Effector CD8-positive, alpha-beta T cell (primary cell): ENCODE results near the gene ANKRD53.

Experiments
- DNase-seq: peaks from one replicate; lab custom pipeline; 2025; lab: John Stamatoyannopoulos, UW

The ANKRD53 gene

GRCh38 chr2:70943205-70943871 is 35.1 kb upstream of the ANKRD53 start:
- no peak for DNase-seq

- no peak for DNase-seq
Measured at GRCh38 chr2:70944111-70944690, 34.2 kb upstream of the ANKRD53 start.

DNA sequence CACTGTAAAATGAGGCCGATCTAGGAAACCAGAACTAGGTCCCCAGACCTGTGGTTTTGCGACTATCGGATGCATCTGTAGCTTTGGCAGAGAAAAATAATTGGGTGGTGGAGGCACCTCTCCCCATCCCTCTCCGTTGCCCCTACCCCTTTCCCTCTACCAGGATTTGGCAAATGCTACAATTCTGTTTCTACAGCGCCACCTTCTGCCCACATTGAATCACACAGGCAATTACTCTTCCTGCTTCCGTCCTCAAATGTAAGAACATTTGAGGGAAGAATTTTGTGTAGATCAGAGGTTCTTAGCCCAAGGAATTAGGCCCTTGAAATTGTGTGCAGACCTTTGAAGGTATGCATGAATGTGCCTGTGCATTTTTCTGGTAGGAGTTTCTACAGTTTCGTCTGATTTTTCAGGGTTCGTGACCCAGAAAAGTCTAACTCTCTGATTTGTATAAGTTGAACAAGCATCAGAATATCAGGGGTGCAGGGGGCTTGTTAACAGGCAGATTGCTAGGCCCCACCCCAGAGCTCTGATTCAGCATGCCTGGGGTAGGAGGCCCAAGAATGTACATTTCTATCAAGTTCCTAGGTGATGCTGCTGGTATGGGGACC is 31.5 kb upstream of the ANKRD53 start:
- DNase-seq = peak; percentile 21

DNA sequence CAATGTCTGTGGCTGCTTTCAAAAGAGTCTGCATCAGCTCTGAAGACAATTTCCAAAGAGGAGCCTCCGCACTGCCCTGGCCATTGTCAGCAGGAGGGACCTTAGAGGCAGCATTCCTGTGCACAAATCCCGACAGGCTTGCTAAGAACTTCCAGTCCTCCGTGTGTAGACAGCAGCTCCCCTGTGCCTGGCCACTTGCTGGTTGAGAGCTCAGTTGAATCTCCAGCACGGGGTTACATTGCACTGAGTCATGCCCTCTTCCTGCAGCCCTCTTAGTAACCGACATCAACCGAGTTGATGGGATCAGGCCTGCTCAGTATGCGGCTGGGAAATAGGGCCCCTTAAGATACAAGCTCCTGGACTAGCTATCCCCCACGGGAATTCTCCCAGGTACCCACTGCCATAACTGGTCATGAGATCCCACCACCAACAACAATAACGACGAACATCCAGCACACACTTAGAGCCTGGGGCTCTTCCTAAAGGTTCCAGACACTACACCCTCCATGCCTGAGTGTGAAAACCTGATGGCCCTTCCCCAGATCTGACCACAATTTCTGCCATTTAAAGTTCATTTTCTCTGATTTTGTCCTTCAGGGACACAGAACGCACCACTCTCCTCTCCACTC is 30.8 kb upstream of the ANKRD53 start:
- no peak for DNase-seq

DNA sequence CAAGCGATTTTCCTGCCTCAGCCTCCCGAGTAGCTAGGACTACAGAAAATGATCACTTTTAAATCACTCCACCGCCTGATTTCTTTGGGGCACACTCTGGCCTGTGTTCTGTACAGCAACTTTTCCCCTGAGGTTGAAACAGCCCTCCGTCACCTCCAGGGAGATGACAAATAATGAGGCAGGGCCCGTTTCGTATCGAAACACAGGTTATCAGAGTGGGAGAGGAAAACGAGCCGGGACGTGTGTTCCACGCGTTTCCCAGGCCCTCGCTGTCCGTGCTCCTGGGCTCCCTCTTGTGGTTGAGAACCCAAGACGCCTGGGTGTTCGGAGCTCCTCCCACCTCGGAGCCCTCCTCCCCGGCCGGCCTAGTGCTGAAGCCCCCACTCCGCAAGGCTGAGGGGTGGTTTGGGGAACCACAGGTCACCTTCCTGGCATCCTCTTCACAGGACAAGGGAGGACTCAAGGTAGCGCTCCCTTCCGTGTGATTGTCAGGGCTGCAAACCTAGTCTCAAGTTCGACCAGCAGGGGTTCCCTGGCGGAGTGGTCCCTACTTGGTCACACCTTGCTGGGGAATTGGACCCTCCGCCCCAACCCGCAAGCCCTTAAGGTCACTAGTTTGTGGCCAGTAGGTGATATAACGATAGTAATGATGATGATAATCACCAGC is 30.0 kb upstream of the ANKRD53 start:
- DNase-seq = peak; percentile 68

- DNase-seq = no peak
Measured at GRCh38 chr2:70949086-70949485, 29.3 kb upstream of the ANKRD53 start.

DNA sequence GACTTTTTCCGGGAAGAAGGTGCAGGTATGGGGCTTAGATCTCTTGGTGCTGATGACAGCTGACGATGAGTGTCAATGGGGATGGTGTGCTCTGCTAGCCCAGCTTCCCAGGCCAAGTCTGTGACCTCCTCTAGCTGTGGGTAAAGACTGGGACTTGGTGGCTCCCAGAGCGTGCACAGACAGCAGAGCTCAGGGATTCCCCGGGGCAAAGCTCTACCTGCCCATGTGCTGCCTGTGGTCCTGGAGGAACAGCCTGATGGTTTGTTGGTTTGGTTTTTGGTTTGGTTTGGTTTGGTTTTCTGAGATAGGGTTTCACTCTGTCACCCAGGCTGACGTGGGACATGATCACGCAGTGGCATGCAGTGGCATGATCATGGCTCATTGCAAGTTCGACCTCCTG is 23.5 kb upstream of the ANKRD53 start:
- no peak for DNase-seq

GRCh38 chr2:70956141-70956540 is 22.3 kb upstream of the ANKRD53 start:
- DNase-seq = no peak

DNA sequence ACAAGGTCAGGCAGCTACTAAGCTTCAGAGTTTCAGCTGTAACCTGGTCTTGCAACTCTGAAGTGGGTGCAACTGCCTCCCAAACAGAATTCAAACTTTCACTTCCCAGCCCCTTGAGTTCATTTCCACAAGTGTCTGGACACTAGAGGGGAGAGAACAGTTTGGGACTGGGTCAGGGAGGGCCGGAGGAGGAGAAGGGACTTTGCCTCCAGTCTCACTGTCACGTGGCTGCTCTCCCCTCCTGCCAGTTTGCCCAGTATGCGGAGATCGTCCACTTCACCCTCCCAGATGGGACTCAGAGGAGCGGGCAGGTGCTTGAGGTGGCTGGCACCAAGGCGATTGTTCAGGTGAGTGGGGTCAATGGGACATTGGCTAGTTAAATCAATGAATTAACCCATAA is 20.6 kb upstream of the ANKRD53 start:
- no peak for DNase-seq

DNA sequence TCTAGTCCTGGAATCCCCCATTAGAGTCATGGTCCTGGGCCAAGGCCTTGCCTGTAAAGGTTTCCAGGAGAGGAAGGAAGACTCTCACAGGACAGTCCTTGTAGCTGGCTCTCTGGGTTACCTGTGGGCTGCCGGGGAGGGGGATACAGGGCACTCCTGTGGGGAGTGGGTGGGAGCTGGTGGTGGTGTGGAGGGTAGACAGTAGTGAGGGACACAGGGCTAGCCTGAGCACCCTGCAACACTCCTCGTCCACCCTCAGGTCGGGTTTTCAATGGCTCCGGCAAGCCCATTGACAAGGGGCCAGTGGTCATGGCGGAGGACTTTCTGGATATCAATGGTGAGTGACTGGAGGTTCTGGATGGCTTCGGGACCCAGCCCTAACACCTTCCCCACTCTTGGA is 19.7 kb upstream of the ANKRD53 start:
- no peak for DNase-seq

DNA sequence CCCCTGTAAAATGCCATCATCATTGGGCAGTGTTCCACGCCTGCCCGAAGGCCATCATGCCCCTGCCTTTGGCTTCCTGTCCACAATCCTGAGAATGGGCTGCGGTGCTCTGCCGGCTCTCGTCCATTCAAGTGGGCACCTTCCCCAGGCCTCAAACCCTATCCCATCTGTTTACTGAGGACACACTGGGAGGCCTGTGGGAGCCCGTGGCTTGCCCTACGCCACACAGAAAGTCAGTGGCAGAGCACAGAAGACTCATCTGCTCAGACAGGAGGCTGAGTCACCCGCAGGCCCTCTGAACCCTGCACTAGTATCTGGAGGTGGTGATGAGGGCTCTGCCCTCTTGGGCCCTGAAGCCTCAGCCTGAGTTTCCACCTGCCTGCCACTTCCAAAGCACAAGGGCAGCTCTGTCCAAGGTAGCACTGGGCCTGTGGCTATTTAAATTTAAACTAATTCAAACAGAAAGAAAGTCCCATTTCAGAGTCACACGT is 19.1 kb upstream of the ANKRD53 start:
- no peak for DNase-seq

DNA sequence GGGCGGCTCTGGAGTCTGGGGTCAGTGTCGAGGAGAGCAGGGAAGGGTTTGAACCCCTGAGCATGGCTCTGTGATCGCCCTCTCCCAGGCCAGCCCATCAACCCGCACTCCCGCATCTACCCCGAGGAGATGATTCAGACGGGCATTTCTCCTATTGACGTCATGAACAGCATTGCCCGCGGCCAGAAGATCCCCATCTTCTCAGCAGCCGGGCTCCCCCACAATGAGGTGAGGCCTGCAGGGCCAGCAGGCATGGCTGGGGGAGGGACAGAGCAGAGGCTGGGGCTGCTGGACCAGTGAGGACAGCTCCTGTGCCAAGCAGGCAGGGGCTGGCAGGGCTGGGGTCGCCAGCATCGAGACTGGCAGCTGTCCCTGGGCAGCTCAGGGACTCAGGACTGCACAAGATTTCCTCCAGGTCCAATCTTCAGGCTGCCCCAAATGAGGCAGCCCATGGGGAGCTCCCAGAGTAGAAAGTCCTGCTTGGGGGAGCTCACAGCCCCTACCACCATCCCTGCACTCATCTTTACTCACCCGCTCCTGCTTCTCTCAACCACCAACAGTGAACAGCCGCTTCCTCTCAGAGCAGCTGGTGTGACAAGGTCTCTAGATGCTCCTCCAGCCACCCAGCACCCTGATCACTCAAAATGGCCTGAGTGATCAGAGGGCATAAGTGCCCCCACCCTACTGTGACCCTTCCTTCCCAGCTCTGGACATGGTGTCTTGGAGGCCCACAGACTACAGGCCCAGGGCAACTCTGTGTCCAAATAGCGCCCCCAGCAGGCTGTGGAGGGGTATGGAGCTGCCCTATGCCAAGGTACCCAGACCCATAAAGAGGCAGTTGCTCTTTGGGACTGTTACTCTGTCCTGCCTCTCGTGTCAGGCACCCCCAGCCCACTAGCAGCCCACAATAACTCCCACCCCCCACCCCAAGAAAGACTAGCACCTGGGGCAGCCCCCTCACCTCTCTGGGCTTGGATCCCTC is 18.3 kb upstream of the ANKRD53 start:
- DNase-seq = no peak

- no peak for DNase-seq
Measured at GRCh38 chr2:70960833-70961647, 17.4 kb upstream of the ANKRD53 start.

GRCh38 chr2:70961648-70961994 is 16.8 kb upstream of the ANKRD53 start:
- DNase-seq = no peak

DNA sequence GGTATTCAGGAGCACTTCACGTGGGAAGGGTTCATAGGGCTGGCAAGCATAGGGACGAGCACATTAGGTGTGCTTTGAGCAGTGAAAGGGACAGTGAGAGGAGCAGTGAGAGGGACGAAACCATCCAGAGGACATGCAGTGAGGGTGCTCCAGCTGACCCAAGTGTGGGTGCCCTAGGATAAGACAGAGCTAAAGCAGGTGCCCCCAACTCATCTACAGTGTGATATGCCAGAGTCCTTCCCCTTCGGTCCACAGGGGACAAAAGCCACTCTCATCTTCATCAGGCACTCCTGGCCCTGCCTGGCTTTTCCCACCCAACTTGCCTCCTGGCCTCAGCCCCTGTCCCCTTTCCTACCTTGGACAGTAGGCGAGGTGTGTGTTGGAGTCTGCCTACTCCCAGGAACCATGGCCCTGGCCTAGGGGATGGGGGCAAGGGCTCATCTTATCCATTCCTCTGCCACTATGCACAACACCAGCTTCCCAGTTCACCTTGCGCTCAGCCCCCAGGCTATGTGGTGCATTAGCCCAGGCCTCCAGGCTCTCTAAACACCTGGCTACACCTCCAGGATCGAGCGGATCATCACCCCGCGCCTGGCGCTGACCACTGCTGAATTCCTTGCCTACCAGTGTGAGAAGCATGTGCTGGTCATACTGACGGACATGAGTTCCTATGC is 16.1 kb upstream of the ANKRD53 start:
- DNase-seq = no peak

GRCh38 chr2:70962885-70963878 is 15.2 kb upstream of the ANKRD53 start:
- DNase-seq = no peak

GRCh38 chr2:70964133-70964532 is 14.3 kb upstream of the ANKRD53 start:
- no peak for DNase-seq

GRCh38 chr2:70964596-70965386 is 13.6 kb upstream of the ANKRD53 start:
- DNase-seq = peak; percentile 70
